Glutamatergic neuron (in vitro differentiated cells): Measurements from ENCODE around the gene OSR1. TPM values are rescaled to one million over a fixed set of nuclear protein-coding genes. Genes with fewer than 3 reads are reported as not detected.

Experiments
- DNase-seq: peaks from one replicate; pipeline ENCODE4 v3.0.0; 2022
- H3K27ac Mint-ChIP-seq: one replicate; pipeline ENCODE4 v1.8.0; 2020; ENCODE audit warnings: mild to moderate bottlenecking, mixed read lengths, inconsistent platforms; ENCODE audit not compliant: unreplicated experiment
- H3K27me3 Mint-ChIP-seq: one replicate; pipeline ENCODE4 v1.8.0; 2020; ENCODE audit warnings: mild to moderate bottlenecking, moderate library complexity, mixed read lengths, inconsistent platforms; ENCODE audit not compliant: unreplicated experiment
- H3K36me3 Mint-ChIP-seq: one replicate; pipeline ENCODE4 v1.8.0; 2020; ENCODE audit warnings: mild to moderate bottlenecking, mixed read lengths, inconsistent platforms; ENCODE audit not compliant: unreplicated experiment
- H3K4me1 Mint-ChIP-seq: one replicate; pipeline ENCODE4 v1.8.0; 2020; ENCODE audit warnings: mild to moderate bottlenecking, low read depth, mixed read lengths, inconsistent platforms; ENCODE audit not compliant: unreplicated experiment
- H3K4me3 Mint-ChIP-seq: one replicate; pipeline ENCODE4 v1.8.0; 2020; ENCODE audit warnings: mild to moderate bottlenecking, mixed read lengths, inconsistent platforms; ENCODE audit not compliant: unreplicated experiment
- H3K9me3 Mint-ChIP-seq: one replicate; pipeline ENCODE4 v1.8.0; 2020; ENCODE audit warnings: mild to moderate bottlenecking, moderate library complexity, mixed read lengths, inconsistent platforms; ENCODE audit not compliant: unreplicated experiment
- total RNA-seq: library from RNA; stranded (reverse); fragmentation: NEBNext Ultra II Directional; extraction: Animal tissue kit (Norgen Biotek cat#: 25700); gene quantifications from one replicate; pipeline ENCODE4 v1.2.1, GENCODE V29; 2021; ENCODE audit not compliant: unreplicated experiment
- TF ChIP-seq, protein P1 (sequence below): fragments of 200-600 bp; sonication (generic); IDR thresholded peaks from one replicate; pipeline ENCODE4 v1.5.0; 2021; ENCODE audit not compliant: partially characterized antibody, unreplicated experiment

OSR1 gene
- total RNA-seq, 1 donor from 2014 or later, result 0.42 TPM

DNA sequence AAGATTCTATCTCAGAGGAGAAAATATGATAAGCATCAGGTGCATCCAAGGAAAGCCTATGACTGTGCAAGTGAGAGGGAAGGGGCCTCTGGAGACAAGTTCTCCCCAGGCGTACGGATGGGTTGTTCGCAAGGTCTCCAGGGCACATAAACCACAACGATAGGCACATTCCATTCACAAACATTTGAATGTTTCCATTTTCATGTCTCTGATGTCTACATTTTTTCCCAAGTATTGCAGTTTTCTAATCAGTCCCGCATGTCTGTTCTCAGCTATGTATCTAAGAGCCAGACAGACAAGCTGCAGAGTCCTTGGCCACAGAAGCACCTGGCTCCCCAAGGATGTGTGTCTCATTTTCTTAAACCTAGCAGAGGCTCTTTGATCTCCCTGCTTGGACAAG, 28.0 kb downstream of the OSR1 start:
- H3K27me3 Mint-ChIP-seq, result no peaks in the 10 kb centered on the region
- no peak overlapping the region for H3K27ac Mint-ChIP-seq
- TF ChIP-seq, protein P1, sequence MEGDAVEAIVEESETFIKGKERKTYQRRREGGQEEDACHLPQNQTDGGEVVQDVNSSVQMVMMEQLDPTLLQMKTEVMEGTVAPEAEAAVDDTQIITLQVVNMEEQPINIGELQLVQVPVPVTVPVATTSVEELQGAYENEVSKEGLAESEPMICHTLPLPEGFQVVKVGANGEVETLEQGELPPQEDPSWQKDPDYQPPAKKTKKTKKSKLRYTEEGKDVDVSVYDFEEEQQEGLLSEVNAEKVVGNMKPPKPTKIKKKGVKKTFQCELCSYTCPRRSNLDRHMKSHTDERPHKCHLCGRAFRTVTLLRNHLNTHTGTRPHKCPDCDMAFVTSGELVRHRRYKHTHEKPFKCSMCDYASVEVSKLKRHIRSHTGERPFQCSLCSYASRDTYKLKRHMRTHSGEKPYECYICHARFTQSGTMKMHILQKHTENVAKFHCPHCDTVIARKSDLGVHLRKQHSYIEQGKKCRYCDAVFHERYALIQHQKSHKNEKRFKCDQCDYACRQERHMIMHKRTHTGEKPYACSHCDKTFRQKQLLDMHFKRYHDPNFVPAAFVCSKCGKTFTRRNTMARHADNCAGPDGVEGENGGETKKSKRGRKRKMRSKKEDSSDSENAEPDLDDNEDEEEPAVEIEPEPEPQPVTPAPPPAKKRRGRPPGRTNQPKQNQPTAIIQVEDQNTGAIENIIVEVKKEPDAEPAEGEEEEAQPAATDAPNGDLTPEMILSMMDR, result no peak
- H3K4me3 Mint-ChIP-seq, result no peak overlapping the region
- DNase-seq, result no peak
- H3K9me3 Mint-ChIP-seq, result no peaks in the 10 kb centered on the region
- H3K36me3 Mint-ChIP-seq, result no peaks in the 10 kb centered on the region
- H3K4me1 Mint-ChIP-seq, result no peaks in the 10 kb centered on the region

DNA sequence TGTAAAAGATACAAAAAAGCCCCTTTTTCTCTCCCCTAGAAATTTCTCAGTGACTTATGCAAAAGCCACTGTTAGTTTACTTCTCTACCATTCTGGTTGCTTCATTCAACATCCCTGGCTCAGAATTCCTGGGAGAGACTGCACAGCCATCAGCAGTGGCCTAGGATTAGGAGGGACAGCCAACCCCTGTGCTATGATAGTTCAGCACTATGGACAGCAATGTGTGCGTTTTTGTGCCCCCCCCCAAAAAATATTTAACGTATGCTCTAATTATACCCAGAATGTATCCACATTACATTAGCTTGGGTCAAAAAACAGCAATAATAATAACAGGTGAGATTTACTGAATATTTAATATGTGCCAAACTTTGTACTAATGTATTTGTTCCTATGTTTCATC, 29.0 kb downstream of the OSR1 start:
- Mint-ChIP-seq H3K27me3 (no peaks in the 10 kb centered on the region), H3K4me1 (no peaks in the 10 kb centered on the region), H3K4me3 (no peak overlapping the region), H3K9me3 (no peaks in the 10 kb centered on the region), H3K27ac (no peak overlapping the region), H3K36me3 (no peaks in the 10 kb centered on the region)
- no peak for DNase-seq
- TF ChIP-seq, protein P1, result no peak

DNA sequence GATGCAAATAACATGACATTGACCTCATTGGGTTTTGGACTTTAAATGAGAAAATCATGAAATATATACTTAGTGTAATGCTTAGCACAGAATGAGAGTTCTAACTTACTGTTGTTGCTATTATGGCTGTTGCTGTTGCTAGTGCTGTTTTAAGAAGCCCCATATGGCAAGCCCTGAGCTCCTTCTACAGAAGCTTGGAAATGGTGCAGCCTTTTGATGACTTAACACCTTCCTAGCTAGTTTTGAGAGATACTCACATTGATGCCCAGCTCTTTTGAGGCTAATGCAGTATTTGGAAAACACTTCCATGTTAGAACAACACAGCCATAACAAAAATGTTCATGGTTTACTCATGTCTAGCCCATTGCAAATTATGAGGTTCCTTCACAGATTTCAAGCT, 30.9 kb downstream of the OSR1 start:
- TF ChIP-seq, protein P1, result no peak
- no peaks in the 10 kb centered on the region for H3K9me3 Mint-ChIP-seq
- no peak for DNase-seq
- H3K4me1 Mint-ChIP-seq, result no peaks in the 10 kb centered on the region
- H3K36me3 Mint-ChIP-seq, result no peaks in the 10 kb centered on the region
- H3K4me3 Mint-ChIP-seq, result no peak overlapping the region
- H3K27me3 Mint-ChIP-seq, result peaks cover 2% of the 10 kb centered on the region
- H3K27ac Mint-ChIP-seq, result no peak overlapping the region

DNA sequence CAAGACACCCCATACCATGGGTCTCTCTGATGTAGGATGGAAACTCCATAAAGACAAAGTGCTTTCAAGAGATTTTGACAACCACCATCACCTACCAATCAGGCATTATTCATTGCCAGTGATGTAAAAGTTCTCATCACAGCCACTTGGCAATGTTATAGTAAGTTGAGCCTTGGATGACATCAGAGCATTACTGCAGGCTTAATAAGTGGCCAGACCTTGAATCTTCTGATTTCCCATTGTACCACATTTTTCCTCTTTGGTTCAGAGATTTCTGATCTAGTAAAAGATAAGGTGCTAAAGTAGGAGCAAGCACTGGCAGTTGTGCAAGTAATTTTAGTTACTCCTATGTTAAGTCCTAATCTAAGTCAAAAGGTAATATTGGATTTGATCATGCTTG, 36.5 kb downstream of the OSR1 start:
- no peak for DNase-seq
- H3K36me3 Mint-ChIP-seq, result no peaks in the 10 kb centered on the region
- H3K4me3 Mint-ChIP-seq, result no peak overlapping the region
- H3K9me3 Mint-ChIP-seq, result no peaks in the 10 kb centered on the region
- TF ChIP-seq, protein P1, result no peak
- H3K4me1 Mint-ChIP-seq, result no peaks in the 10 kb centered on the region
- no peak overlapping the region for H3K27ac Mint-ChIP-seq
- H3K27me3 Mint-ChIP-seq, result peaks cover 2% of the 10 kb centered on the region

DNA sequence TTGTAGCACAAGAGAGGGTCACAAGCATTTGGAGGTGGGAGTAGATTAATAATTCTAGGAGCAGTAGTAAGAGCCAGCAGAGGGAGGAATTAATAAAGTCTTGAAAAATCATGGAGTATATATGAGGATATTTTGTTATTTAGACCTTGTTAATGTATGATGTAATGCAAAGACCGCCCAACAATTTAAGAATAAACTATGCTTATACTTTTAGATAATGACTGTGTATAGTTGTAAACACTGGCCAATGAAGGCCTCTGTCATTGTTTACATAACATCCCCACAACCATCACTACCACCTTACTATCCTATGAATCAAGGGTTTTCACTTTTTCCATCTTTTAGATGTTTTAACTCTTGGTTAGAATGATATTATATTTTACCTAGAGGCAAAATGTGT, 37.6 kb downstream of the OSR1 start:
- H3K4me3 Mint-ChIP-seq, result no peak overlapping the region
- H3K36me3 Mint-ChIP-seq, result no peaks in the 10 kb centered on the region
- no peak for DNase-seq
- H3K27ac Mint-ChIP-seq, result no peak overlapping the region
- no peaks in the 10 kb centered on the region for H3K9me3 Mint-ChIP-seq
- no peaks in the 10 kb centered on the region for H3K4me1 Mint-ChIP-seq
- TF ChIP-seq, protein P1, result no peak
- peaks cover 2% of the 10 kb centered on the region for H3K27me3 Mint-ChIP-seq
